GM19324 (cell line): ENCODE data around the gene TGFB2.

Source experiments
- ATAC-seq: cut with Tn5 transposase; IDR thresholded peaks from one replicate; pipeline ENCODE4 v1.9.1; 2021; ENCODE audit warnings: mild to moderate bottlenecking, moderate library complexity; ENCODE audit not compliant: unreplicated experiment, low FRiP score

The TGFB2 gene

DNA sequence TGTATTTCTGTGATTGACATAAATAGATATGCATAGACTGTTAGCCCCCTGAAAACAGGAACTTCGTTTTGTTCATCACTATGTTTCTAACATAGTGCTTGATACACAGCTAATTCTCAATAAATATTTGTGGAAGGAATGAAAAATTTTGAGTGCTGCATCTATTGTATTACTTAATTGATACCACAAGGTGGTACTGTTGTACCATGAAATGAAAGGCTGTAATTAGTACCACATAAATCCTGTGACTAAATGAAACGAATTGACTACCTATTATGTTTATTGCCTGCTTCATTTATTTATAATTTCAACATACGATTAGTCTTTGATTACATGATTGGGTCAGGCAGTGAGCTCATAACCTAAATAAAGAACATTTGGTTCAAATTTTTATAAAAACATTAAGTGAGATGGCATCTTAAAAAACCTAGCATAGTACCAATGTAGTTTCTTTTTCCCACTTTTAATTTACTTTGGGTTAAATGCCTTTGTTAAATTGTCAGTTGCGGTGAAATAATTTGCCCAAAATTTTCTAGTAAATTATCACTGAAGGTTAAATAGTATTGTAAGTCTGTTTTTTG lies 15.0 kb upstream of the TGFB2 start:
- ATAC-seq, result no peak

DNA sequence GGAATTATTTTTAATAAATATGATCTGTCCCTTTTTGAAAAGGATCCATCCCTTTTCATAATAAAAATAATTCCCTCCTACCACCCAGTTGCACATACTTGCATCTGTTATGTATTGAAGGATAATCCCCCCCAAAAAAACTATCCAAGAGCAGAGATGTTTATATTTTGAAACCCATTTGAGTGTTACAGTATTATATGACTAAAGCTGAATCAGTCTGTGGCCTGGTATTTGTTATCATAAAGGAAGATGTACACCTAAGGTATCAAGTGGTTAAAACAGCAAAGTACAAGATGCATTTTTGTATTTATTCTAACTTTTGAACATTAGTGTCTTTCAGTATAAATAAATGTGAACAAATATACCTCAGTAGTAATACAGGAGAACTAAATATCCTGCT lies 12.7 kb upstream of the TGFB2 start:
- no peak for ATAC-seq

DNA sequence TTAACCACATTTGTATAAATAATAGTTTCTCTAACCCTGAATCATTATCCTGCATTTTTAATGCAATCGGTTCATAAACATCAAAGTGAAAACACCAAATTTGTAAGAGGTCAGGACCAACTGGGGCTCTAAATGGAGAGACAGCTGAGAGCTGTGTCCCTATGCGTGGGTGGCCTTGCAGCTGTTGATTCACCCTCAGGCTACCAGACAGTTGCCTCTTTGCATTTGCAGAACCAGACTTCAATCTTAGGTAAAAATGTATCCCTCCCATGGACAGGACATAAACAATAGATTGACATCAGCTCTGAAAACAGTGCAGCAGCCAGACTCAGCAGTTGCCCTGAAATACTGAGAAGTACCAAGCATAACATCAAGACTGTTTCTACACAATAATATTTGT lies 8.8 kb upstream of the TGFB2 start:
- no peak for ATAC-seq

DNA sequence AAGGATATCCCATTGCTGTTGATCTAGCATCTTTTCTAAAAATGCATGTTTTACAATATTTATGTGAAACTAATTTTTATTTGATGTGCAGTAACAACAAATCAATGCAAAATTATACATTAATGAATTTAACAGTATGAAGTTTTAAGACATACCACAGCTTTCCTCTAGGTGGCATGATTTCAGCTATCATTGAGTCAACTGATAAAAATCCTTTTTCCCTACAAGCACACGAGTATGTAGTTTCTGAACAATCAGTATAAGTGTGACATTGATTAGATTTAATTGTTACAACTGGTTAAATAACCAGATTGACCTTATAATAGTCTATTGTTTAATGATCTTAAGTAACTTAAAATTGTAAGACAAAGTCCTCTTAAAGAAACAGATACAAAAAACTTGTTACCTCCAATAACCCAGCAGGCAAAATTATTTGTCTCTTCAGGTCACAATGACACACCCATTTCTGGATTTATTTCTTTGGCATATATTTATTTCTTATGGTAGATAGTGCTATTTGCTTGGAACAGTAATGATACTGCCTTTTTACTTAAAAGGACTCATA lies 5.8 kb upstream of the TGFB2 start:
- no peak for ATAC-seq

DNA sequence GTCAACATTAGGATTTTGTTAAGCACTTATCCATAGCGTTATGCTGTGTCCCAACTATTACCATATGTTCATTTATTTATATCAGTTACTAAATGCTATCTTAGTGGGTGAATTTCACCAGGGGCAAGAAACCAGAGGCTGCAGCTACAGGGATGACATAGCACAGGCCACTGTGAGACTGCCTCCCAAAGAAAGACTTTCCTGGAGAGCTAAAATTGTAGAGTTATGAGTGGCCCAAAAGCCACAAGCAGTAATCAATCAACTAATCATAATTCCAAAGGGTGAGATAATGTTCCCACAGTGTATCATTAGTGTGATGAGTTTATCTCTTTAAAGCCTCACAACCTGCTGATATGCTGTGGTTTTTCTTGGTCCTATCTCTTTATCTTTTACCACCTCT lies 3.8 kb upstream of the TGFB2 start:
- ATAC-seq, result no peak

DNA sequence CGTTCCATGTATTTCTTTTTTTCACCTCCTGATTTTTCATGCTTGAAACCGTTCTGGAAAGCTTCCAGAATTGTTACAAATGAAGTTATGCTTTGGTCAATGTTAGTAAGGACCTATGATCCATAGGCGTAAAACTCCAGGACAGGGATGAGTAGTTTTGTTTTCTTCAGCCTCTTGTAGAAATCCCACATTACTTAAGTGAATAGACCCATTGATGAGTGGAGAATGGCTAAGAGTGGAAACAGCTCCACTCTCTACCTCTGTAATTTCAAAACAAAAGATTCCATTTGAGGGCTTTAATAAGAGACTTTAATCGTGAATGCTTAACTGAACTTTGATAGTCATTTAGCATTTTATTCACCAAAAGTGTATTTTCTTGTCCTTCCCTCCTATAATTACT lies 3.0 kb upstream of the TGFB2 start:
- ATAC-seq, result no peak

DNA sequence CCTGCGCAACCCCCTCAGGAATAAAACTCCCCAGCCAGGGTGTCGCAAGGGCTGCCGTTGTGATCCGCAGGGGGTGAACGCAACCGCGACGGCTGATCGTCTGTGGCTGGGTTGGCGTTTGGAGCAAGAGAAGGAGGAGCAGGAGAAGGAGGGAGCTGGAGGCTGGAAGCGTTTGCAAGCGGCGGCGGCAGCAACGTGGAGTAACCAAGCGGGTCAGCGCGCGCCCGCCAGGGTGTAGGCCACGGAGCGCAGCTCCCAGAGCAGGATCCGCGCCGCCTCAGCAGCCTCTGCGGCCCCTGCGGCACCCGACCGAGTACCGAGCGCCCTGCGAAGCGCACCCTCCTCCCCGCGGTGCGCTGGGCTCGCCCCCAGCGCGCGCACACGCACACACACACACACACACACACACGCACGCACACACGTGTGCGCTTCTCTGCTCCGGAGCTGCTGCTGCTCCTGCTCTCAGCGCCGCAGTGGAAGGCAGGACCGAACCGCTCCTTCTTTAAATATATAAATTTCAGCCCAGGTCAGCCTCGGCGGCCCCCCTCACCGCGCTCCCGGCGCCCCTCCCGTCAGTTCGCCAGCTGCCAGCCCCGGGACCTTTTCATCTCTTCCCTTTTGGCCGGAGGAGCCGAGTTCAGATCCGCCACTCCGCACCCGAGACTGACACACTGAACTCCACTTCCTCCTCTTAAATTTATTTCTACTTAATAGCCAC lies 696 bp downstream of the TGFB2 start:
- peak; percentile 63 for ATAC-seq

DNA sequence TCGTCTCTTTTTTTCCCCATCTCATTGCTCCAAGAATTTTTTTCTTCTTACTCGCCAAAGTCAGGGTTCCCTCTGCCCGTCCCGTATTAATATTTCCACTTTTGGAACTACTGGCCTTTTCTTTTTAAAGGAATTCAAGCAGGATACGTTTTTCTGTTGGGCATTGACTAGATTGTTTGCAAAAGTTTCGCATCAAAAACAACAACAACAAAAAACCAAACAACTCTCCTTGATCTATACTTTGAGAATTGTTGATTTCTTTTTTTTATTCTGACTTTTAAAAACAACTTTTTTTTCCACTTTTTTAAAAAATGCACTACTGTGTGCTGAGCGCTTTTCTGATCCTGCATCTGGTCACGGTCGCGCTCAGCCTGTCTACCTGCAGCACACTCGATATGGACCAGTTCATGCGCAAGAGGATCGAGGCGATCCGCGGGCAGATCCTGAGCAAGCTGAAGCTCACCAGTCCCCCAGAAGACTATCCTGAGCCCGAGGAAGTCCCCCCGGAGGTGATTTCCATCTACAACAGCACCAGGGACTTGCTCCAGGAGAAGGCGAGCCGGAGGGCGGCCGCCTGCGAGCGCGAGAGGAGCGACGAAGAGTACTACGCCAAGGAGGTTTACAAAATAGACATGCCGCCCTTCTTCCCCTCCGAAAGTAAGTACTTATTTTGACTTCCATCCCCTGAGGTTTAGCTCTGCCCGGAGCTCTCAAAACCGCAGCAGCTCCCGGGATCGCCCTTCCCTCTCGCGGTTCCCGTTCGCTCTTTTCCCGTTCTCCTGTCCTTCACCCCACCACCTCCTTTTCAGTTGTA lies 1.5 kb downstream of the TGFB2 start:
- no peak for ATAC-seq

DNA sequence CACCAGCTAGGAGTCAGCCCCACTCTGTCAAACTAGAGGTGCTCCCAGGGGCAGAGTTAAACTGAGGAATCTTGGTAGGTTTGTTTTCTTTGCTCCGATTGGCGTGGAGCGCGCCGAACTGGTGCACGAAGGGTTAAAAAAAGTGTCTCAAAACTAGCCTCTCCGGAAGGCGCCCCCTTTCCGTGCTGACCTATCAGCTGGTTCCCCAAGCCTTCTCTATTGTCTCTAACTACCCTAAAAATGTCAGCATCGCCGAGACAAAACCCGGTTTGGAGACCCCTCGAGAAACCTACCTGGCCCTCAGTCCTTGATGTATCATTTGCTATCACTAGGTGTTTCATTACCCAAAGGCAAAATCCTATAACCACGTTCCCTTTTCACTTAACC lies 2.2 kb downstream of the TGFB2 start:
- no peak for ATAC-seq

DNA sequence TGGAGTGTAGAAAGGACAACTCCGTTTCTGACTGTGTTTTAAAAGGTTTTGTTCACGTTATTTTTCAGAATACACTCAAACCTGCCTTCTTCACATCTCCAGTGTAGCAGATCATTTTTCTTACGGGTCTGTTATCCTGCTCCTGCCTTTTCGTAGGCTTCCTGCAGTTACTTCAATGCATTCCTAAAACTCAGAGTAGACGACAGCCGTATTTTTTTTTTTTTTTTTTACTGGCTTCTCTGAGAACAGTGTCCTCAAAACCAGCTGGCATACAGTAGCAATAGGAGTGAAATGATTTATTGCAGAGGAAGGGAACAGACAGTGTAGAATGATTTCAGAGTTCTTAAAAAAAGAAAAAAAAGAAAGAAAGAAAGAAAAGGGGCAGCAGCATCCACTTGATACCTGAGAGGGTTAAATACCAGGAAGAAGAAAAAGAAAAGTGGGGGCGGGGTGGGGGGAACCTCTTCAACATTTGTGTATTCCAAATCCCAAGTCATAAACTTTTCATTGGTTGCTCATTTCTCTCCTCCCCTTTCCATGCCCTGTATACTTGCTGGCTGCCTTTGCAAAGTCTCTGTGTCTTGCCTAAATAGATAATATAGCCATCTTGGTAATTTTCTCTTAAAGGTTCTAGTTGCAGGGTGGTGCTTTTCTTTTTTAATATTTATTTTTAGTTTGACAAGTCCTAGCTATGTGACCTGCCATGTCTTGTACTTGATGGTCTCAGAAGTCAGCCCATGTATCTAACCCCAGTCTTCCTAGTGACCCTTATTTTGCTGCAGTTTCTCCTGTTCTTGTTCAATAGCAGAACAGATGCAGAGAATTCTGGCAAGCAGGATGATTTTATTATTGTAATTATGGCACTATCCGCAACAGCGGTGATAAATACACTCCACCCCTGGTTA lies 2.8 kb downstream of the TGFB2 start:
- ATAC-seq, result no peak

DNA sequence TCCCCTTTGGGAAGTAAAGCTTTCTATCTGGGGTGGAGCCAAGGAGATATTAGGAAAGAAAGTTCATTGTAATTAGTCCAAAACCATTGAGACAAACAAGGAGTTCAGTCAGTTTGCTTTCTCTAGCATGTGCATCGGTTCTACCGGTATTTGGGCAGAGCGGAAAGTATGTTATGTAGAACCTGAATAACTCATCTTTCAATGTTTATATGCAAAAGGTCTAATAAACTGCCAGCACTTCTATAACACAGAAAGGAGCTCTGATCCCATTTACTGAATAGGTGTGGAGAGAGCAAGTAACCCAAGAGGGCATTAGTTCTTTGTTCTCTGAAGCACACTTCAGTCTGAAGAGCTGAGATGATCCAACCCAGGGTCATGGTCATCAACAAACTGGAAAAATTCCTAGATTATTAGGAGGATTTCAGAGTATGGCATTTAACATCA lies 3.5 kb downstream of the TGFB2 start:
- no peak for ATAC-seq

DNA sequence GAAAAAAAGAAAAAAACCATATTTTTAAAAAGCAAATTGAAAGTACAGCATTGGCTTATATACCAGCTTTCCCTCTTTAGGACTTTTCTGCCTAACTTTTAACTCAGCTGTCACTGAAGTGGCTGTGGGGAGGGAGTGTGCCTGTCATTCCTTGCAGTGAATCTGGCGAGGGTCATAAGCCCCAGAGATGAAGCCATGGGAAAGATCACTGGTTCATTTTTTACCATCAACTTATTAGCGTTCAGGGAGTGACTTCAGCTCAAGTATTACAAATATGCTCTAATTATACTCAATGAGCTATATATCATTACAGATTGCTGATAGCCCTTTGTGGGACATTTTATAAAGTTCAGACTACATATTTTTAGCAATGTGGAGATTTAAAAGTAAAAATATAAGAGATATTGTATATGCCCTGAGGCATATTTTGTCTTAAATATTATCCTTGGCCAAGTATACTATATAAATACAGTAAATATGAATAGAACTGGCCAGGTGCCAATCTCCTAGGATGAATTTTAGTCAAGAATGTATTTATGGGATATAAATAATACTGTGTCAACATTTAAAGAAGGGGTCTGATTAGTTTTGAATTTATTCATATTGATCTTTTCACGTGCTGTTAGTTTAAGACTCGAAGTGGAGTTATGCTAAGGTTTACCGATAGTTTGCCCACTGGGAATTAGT lies 4.4 kb downstream of the TGFB2 start:
- no peak for ATAC-seq

DNA sequence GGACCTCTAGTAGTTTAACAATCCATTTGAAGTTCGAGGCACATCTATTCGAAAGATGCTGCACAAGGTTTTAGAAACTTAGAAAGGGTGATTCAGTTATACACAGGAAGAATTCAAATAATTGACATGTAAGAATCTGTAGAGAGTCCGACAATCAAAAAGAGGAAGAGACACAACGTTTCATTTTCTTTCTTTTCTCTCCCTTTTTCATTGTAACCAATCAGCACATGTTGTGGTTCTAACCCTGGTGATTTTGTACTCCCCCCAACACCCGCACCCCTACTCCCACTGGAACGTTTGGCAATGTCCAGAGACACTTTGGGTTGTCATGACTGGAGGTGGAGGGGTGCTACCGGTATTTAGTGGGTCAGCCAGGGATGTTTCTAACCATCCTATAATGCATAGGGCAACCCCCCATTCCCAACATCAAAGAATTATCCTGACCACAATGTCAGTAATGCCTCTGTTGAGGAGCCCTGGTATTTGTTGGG lies 4.9 kb downstream of the TGFB2 start:
- no peak for ATAC-seq

DNA sequence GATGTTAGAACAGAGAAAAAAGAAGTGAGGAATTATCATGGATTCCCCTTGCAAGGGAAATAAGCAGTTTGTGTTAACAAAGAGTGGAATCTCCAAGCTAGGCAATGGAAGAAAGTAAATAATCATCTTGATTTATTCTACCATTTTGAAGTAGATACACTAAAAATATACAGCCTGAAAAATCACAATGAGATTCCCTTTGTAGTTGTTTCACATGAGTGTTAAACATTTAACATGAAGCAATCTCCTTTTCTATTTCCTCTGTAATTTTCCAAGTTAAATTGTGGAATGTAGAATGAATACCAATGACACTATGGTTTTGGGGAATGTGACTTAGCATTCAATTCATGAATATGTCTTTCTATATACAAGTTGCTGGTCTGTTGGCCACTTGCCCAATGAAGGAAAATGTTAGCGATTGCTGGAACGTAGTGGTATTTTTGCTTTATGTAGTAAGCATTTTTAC lies 5.7 kb downstream of the TGFB2 start:
- ATAC-seq, result no peak

DNA sequence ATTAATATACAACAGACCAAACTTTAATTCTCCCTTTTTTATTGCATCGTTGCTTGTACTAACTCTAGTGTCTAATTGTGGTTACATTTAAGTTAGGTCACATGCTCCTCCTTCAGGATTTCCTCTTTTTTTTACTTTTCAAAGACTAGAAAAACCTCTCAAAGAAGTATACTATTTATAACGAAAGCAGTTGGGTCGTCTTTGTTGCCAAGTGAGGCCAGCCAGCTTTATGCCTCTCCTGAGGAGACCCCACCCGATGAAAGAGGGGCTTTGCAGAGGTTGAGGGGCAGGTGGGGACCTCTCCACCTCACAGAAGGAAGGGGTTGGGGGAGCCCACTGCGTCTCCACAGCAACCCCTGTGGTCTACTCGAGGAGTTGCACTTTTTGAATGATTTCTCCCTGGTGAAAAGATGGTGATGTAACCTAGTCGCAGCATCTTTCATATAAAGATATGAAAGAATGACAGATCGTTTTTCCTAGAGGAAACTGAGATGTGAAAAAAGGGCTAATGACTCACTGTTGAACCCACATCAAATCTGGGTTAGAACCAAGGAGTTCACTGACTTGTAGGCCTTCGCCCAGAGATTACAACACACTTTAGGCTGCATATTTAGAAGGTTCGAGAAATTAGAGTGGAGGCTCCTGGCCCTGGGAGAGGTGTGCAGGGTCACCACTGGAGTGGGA lies 6.4 kb downstream of the TGFB2 start:
- ATAC-seq, result peak; percentile 78

DNA sequence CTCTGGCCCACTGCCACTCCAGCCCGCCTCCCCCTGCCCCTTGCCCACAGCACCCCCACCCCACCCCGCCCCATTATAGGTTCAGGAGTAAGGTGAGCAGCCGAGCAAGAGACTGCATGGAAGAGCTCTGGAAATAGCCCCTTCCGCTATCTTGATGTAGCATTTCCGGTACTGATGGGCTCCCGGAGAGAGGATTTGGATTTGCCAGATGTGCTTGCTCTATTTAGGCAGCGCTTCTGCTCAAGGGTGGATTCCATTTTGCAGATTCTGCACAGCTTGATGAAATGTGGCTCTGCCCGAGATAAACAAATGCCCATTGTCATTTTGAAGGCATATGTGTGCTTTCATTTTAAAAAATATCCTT lies 6.9 kb downstream of the TGFB2 start:
- no peak for ATAC-seq

DNA sequence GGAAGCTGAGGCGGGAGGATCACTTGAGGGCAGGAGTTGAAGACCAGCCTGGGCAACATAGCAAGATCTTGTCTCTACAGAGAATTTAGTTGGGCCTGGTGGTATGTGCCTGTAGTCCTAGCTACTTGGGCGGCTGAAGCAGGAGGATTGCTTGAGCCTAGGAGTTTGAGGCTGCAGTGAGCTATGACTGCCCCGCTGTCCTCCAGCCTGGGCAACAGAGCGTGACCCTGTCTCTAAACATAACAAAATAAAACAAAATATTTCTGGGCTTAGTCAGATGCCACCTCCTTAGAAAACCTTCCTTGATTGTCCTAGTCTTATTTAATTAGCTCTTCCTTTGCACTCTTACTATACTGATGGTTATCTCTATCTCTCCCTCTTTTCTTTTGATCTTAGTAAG lies 8.5 kb downstream of the TGFB2 start:
- ATAC-seq, result no peak

DNA sequence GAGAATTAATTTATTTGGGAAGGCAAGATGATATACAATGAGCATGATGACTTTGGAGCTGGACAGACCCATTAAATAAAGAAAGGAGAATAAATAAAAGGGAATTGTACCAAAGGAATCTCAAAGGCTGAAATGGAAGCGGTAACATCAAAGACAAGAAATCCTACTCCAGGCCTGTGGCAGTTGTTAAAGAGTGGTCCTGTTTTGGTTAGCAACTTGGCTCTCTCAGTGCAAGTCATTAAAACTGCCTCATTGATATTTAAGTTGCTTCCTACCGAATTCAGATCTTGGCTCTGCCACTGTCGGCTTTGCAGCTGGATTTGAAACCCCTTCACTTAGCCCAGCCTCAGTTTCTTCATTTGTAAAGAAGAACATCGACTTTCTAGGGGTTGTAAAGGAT lies 10.1 kb downstream of the TGFB2 start:
- no peak for ATAC-seq
